GM12865 (cell line): ENCODE results near the gene CREBL2.

Experiments
- DNase-seq: peaks from one replicate; pipeline ENCODE4 v3.0.0; 2010; ENCODE audit warnings: low read depth
- H3K4me3 ChIP-seq: 2 replicates; pipeline ENCODE4 v1.5.1; 2011; ENCODE audit warnings: mild to moderate bottlenecking, low read depth, low read length, control low read depth
- TF ChIP-seq, protein P1 (sequence below): IDR thresholded peaks from 2 replicates; pipeline ENCODE4 v1.5.1; 2011; ENCODE audit warnings: low read length, control low read depth, low read depth, inconsistent platforms; ENCODE audit not compliant: insufficient read depth; ENCODE audit errors: missing control alignments

Gene CREBL2

DNA sequence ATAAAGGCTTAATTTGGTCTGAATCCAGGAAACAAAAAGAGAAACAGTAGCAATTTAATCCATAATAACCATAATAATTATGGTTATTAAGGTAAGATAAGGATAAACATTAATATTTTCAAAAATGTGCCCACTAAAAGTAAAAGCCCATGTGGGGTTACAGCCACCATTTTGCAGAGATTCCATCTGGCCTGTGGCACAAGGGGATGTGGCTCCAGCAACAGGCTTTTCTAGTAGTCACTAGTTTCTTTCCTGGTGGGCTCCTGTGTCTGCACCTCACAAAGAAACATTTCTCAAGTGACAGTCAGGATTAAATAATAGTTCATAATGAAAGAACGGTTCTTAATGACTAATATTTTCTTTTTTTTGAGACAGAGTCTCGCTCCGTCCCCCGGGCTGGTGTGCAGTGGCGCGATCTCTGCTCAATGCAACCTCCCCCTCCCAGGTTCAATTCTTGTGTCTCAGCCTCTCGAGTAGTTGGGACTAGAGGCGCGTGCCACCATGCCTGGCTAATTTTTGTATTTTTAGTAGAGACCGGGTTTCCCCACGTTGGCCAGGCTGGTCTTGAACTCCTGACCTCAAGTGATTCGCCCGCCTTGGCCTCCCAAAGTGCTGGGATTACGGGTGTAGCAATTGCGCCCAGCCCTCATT, 52.1 kb downstream of the CREBL2 start:
- TF ChIP-seq, protein P1, sequence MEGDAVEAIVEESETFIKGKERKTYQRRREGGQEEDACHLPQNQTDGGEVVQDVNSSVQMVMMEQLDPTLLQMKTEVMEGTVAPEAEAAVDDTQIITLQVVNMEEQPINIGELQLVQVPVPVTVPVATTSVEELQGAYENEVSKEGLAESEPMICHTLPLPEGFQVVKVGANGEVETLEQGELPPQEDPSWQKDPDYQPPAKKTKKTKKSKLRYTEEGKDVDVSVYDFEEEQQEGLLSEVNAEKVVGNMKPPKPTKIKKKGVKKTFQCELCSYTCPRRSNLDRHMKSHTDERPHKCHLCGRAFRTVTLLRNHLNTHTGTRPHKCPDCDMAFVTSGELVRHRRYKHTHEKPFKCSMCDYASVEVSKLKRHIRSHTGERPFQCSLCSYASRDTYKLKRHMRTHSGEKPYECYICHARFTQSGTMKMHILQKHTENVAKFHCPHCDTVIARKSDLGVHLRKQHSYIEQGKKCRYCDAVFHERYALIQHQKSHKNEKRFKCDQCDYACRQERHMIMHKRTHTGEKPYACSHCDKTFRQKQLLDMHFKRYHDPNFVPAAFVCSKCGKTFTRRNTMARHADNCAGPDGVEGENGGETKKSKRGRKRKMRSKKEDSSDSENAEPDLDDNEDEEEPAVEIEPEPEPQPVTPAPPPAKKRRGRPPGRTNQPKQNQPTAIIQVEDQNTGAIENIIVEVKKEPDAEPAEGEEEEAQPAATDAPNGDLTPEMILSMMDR = no peak
- 0 out of 2 replicates have a peak overlapping the region, but pooled peaks have one; percentile 11 for H3K4me3 ChIP-seq
- DNase-seq = peak; percentile 72

DNA sequence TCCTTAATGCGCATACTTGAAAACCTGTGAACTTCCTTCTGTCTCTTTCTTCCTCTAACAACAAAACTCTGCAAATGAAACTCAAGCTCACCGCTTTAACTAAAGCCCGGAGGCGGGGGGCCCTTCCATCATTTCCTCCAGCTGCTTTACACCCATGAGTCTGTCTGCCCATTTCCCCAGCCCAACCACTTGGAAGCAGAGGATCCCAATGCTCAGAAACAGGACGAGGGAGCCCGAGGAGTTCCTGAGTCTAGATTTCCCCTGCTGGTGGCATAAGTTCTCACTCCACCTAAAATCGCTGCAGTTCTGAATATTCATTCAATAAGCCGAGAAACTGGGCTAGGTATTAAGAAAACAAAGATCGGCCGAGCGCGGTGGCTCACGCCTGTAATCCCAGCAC, 53.5 kb downstream of the CREBL2 start:
- TF ChIP-seq, protein P1 = no peak
- DNase-seq = no peak
- H3K4me3 ChIP-seq = no peak overlapping the region

DNA sequence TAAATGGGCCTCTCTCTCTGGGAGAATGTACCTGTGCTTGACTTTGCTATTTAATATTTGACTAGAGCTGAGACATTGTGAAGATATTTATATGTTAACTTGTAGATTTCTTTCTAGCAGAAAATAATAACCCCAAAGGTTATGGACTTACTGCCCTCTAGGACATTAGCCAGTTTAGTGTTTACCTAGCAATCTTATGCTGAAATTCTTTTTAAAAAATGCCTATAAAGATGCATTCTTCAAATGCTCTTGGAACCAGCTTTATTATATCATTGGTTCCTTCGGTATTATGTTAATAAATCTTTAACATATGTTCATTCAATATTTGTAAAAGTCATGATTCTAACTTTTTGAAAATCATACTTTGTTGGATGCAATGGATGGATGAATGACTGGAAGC, 56.3 kb downstream of the CREBL2 start:
- H3K4me3 ChIP-seq = no peak overlapping the region
- no peak for DNase-seq
- TF ChIP-seq, protein P1 = no peak

DNA sequence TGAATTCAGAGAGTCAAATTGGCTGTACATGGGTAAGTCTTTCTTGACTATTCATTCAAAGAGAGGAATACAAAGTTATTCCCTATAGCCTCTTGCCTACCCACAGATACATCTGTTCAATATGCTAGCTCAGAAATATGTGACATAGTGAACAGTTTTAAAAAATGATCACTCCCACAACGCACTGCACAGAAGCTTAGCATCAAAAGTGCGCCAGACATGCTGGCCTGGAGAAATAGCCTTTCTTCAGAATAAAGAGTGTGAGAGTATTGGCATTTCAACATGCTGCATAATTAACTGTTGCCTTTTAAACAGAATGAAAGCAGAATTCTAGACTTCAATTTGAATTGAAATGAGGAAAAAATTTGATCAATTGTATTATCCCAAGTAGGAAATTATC, 57.3 kb downstream of the CREBL2 start:
- H3K4me3 ChIP-seq = no peak overlapping the region
- DNase-seq = no peak
- TF ChIP-seq, protein P1 = no peak

DNA sequence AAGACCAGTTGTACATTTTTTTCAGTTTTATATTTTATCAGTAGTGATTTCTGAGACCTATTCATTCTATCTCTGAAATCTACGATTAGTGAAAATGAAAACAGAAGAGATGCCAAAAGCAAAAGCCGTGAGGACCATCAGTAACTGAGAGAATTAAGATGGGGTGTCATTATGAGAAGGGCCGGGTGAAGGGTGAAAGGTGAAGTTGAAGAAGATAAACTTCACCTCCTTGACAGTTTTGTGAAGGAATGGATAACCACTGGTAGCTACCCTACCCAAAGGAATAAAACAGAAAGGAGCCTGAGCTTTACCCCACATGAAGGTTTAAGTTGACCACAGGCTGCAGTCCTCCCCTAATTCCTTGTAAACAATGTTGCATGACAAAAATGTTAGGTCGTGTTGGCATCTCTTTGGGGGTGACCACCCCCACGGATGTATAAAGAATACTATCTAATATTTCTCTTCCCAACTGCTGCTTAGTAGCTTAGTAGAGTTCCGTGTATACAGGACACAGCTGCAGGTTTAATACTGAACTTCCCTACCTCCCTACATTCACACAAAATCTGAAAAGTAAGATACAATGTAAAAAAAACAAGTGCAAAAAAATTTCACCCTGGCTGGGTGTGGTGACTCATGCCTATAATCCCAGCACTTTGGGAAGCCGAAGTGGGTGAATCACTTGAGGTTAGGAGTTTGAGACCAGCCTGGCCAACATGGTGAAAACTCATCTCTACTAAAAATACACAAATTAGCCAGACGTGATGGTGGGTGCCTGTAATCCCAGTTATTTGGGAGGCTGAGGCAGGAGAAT, 60.4 kb downstream of the CREBL2 start:
- TF ChIP-seq, protein P1 = no peak
- H3K4me3 ChIP-seq = no peak overlapping the region
- DNase-seq = peak; percentile 29

DNA sequence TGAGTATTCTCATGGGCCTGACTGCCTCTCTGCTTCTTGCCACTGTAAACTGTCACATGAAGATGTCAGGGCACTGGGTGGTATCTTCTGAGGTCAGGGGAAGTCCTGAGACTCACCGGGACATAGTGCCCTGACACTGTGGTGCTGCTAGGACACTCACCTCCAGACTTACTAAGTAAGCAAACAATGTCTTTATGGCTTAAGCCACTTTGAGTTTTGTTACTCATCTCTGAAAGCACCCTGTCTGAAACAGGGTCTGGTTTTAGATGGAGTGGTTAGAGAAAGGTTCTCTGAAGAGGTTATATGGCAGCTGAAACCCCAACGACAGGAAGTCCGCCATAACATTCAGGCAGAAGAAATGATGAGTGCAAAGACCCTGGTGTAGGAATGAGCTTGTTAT, 61.6 kb downstream of the CREBL2 start:
- TF ChIP-seq, protein P1 = no peak
- no peak overlapping the region for H3K4me3 ChIP-seq
- DNase-seq = peak; percentile 92
